ENCODE results near the gene NOP14. TPM values are rescaled to one million over a fixed set of nuclear protein-coding genes. Genes with fewer than 3 reads are reported as not detected.

NOP14 gene
- total RNA-seq, 1 experiment from 2014 or later, result 33.6 TPM

GRCh38 chr4:2996415-2996814, 33.2 kb upstream of the NOP14 start:
- Histone ChIP-seq H3K79me2 (ENCODE audit: low read depth) (no peaks in the 10 kb centered on the region), H3K4me1 (replicated peaks; ENCODE audit: insufficient read depth) (no peaks in the 10 kb centered on the region), H2AFZ (no peak overlapping the region), H3K4me3 (no peak overlapping the region), H3K36me3 (ENCODE audit: low read depth) (no peaks in the 10 kb centered on the region), H3K9me2 (ENCODE audit: insufficient read depth) (no peaks in the 10 kb centered on the region), H3K4me2 (no peak overlapping the region), H3K9me3 (ENCODE audit: insufficient read depth, low read depth) (no peaks in the 10 kb centered on the region), H3K27me3 (ENCODE audit: insufficient read depth, low read depth) (no peaks in the 10 kb centered on the region), H4K20me1 (ENCODE audit: insufficient read depth) (no peaks in the 10 kb centered on the region), H3K27ac (no peak overlapping the region), H3F3A (ENCODE audit: insufficient read depth, low read depth) (no peaks in the 10 kb centered on the region)
- POLR2A ChIA-PET (ENCODE audit: unreplicated experiment), result no interaction called here
- no TSS peak for BruUV-seq (replicated peaks)
- intact Hi-C loops (cut with micrococcal nuclease; ENCODE audit: unreplicated experiment), result no loop called here
- TF ChIP-seq EZH2 (IDR thresholded peaks at IDR 0.05; ENCODE audit: low read depth) (no peak), CTCF (conservative IDR thresholded peaks at IDR 0.05) (no peak)
- CTCF ChIA-PET, result no interaction called here
- DNase-seq, result no peak

- H3F3A ChIP-seq (ENCODE audit: insufficient read depth, low read depth), result no peaks in the 10 kb centered on the region
- no peak overlapping the region for H3K4me2 ChIP-seq
- no peaks in the 10 kb centered on the region for H3K9me2 ChIP-seq (ENCODE audit: insufficient read depth)
- no peak overlapping the region for H2AFZ ChIP-seq
- no peak for TF ChIP-seq EZH2 (IDR thresholded peaks at IDR 0.05; ENCODE audit: low read depth)
- no peak for TF ChIP-seq CTCF (conservative IDR thresholded peaks at IDR 0.05)
- no peaks in the 10 kb centered on the region for H3K79me2 ChIP-seq (ENCODE audit: low read depth)
- no peak overlapping the region for H3K4me3 ChIP-seq
- DNase-seq, result no peak
- ChIA-PET CTCF (no interaction called here), POLR2A (ENCODE audit: unreplicated experiment) (no interaction called here)
- H3K27ac ChIP-seq, result no peak overlapping the region
- no peaks in the 10 kb centered on the region for H3K4me1 ChIP-seq (replicated peaks; ENCODE audit: insufficient read depth)
- no peaks in the 10 kb centered on the region for H4K20me1 ChIP-seq (ENCODE audit: insufficient read depth)
- BruUV-seq (replicated peaks), result no TSS peak
- H3K27me3 ChIP-seq (ENCODE audit: insufficient read depth, low read depth), result no peaks in the 10 kb centered on the region; the same call in 1 of the 2 replicates
- intact Hi-C loops (cut with micrococcal nuclease; ENCODE audit: unreplicated experiment), result no loop called here
- H3K36me3 ChIP-seq (ENCODE audit: low read depth), result no peaks in the 10 kb centered on the region
- no peaks in the 10 kb centered on the region for H3K9me3 ChIP-seq (ENCODE audit: insufficient read depth, low read depth)
Observed at GRCh38 chr4:2995546-2996265, 32.5 kb upstream of the NOP14 start.

GRCh38 chr4:2994917-2995316, 31.7 kb upstream of the NOP14 start:
- DNase-seq, result no peak
- ChIA-PET CTCF (no interaction called here), POLR2A (ENCODE audit: unreplicated experiment) (no interaction called here)
- intact Hi-C loops (cut with micrococcal nuclease; ENCODE audit: unreplicated experiment), result no loop called here
- TF ChIP-seq EZH2 (IDR thresholded peaks at IDR 0.05; ENCODE audit: low read depth) (no peak), CTCF (conservative IDR thresholded peaks at IDR 0.05) (no peak)
- Histone ChIP-seq H3K27ac (no peak overlapping the region), H3K9me3 (ENCODE audit: insufficient read depth, low read depth) (no peaks in the 10 kb centered on the region), H3F3A (ENCODE audit: insufficient read depth, low read depth) (no peaks in the 10 kb centered on the region), H4K20me1 (ENCODE audit: insufficient read depth) (no peaks in the 10 kb centered on the region), H2AFZ (no peak overlapping the region), H3K36me3 (ENCODE audit: low read depth) (no peaks in the 10 kb centered on the region), H3K9me2 (ENCODE audit: insufficient read depth) (no peaks in the 10 kb centered on the region), H3K4me1 (replicated peaks; ENCODE audit: insufficient read depth) (no peaks in the 10 kb centered on the region), H3K27me3 (ENCODE audit: insufficient read depth, low read depth) (no peaks in the 10 kb centered on the region; the same call in 1 of the 2 replicates), H3K79me2 (ENCODE audit: low read depth) (no peaks in the 10 kb centered on the region), H3K4me2 (no peak overlapping the region), H3K4me3 (no peak overlapping the region)
- BruUV-seq (replicated peaks), result no TSS peak
